ENCODE results near the gene PARP1. TPM values are rescaled to one million over a fixed set of nuclear protein-coding genes. Genes with fewer than 3 reads are reported as not detected.

PARP1 gene
- total RNA-seq, 1 experiment from 2014 or later: 157 TPM

DNA sequence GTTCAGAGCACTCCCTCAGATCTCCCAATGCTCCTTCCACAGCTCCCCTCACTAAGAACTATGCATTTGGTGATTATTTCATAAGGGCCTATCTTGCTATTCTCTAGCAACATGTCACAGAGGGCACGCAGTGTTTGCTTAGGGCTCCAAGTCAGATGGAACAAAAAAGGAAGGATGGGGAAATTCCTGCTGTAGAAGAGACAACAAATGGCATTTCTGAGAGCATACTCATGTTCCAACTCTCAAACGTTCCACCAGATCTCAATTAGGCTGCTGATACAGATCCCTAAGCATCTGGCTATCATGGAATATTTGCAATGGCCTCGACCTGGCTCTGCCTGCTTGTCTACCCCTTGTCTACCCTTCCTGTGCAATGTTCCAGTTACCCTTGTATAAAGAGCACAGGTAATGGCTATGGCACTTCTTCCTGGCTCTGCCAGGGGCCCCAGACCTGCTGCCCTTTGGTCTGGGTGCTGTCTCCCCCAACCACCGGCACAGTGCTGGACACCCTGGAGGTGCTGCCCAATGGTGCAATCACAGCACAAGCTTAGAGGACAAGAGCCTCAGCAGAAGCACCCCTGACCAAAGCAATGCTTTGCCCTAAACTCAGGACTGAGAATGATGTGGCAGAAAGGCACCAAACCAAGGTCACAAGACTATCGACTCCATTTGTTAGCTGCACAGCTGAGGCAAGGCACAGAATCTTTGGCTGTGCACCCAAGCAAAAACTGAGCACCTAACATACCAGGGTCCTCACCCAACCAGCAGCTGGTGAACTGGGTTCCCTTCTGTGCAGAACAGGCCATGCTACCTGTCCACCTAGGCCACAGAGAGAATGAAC, 3.6 kb downstream of the PARP1 start:
- Histone ChIP-seq H3K4me3 (no peak overlapping the region), H4K20me1 (ENCODE audit: insufficient read depth) (peaks cover 10% of the 10 kb centered on the region; the same call in 1 of the 2 replicates), H3K4me2 (no peak overlapping the region), H2AFZ (no peak overlapping the region), H3K27ac (no peak overlapping the region), H3K36me3 (ENCODE audit: low read depth) (0 out of 2 replicates have a peak, but pooled peaks cover 5% of the 10 kb centered on the region), H3K27me3 (ENCODE audit: insufficient read depth, low read depth) (no peaks in the 10 kb centered on the region), H3K9me2 (ENCODE audit: insufficient read depth) (no peaks in the 10 kb centered on the region), H3K4me1 (replicated peaks; ENCODE audit: insufficient read depth) (peaks cover 33% of the 10 kb centered on the region), H3F3A (ENCODE audit: insufficient read depth, low read depth) (peaks cover 13% of the 10 kb centered on the region; the same call in 1 of the 2 replicates), H3K9me3 (ENCODE audit: insufficient read depth, low read depth) (no peaks in the 10 kb centered on the region), H3K79me2 (ENCODE audit: low read depth) (peaks cover 44% of the 10 kb centered on the region)
- BruUV-seq (replicated peaks): no TSS peak
- DNase-seq: no peak
- TF ChIP-seq CTCF (conservative IDR thresholded peaks at IDR 0.05) (no peak), EZH2 (IDR thresholded peaks at IDR 0.05; ENCODE audit: low read depth) (no peak)
- CTCF ChIA-PET: interaction anchor here (0.6 to 0.7 kb wide), 3 partner anchors 205 to 994 kb away, joined by 3 to 6 read pairs (median 3); no protein-coding TSS in a partner anchor
- POLR2A ChIA-PET (ENCODE audit: unreplicated experiment): no interaction called here
- intact Hi-C loops (cut with micrococcal nuclease; ENCODE audit: unreplicated experiment): no loop called here

GRCh38 chr1:226403201-226404034, 4.5 kb downstream of the PARP1 start:
- no peaks in the 10 kb centered on the region for H3K9me3 ChIP-seq (ENCODE audit: insufficient read depth, low read depth)
- no peak overlapping the region for H3K27ac ChIP-seq
- CTCF ChIA-PET: interaction anchor here (0.6 to 0.7 kb wide), 2 partner anchors 204 to 227 kb away, joined by 3 to 6 read pairs; no protein-coding TSS in a partner anchor
- H3K4me2 ChIP-seq: no peak overlapping the region
- H4K20me1 ChIP-seq (ENCODE audit: insufficient read depth): peaks cover 10% of the 10 kb centered on the region; the same call in 1 of the 2 replicates
- H3F3A ChIP-seq (ENCODE audit: insufficient read depth, low read depth): peaks cover 13% of the 10 kb centered on the region; the same call in 1 of the 2 replicates
- H3K4me1 ChIP-seq (replicated peaks; ENCODE audit: insufficient read depth): peaks cover 31% of the 10 kb centered on the region
- 0 out of 2 replicates have a peak, but pooled peaks cover 7% of the 10 kb centered on the region for H3K36me3 ChIP-seq (ENCODE audit: low read depth)
- TF ChIP-seq CTCF (conservative IDR thresholded peaks at IDR 0.05): no peak; the same call in 1 of the 2 replicates
- no peak for TF ChIP-seq EZH2 (IDR thresholded peaks at IDR 0.05; ENCODE audit: low read depth)
- DNase-seq: no peak
- H2AFZ ChIP-seq: no peak overlapping the region
- no peaks in the 10 kb centered on the region for H3K9me2 ChIP-seq (ENCODE audit: insufficient read depth)
- intact Hi-C loops (cut with micrococcal nuclease; ENCODE audit: unreplicated experiment): no loop called here
- no peaks in the 10 kb centered on the region for H3K27me3 ChIP-seq (ENCODE audit: insufficient read depth, low read depth)
- no peak overlapping the region for H3K4me3 ChIP-seq
- H3K79me2 ChIP-seq (ENCODE audit: low read depth): peaks cover 44% of the 10 kb centered on the region
- BruUV-seq (replicated peaks): no TSS peak
- POLR2A ChIA-PET (ENCODE audit: unreplicated experiment): no interaction called here

DNA sequence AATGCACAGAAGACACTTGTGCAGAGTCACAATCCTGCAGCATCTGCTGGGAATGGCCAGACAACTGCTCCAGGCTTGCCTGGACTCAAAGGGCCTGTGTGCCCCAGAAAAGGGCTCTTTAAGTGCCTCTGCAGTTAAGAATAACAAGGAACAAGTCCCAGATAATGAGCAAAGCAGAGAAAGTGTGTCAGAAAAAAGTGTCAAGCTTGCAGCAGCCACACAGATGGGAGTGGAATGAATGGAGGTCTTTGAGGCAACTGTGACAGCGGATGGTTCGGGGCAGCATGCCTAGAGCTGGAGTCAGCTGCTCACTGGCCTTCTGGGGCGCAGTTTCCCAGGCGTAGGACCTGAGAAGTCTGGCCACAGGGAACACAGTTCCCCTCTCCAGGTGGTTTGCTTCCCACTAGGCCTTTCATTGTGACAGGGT, 5.1 kb downstream of the PARP1 start:
- H3K4me3 ChIP-seq: no peak overlapping the region
- peaks cover 28% of the 10 kb centered on the region for H3K4me1 ChIP-seq (replicated peaks; ENCODE audit: insufficient read depth)
- no peaks in the 10 kb centered on the region for H3K9me3 ChIP-seq (ENCODE audit: insufficient read depth, low read depth)
- POLR2A ChIA-PET (ENCODE audit: unreplicated experiment): no interaction called here
- H3K4me2 ChIP-seq: no peak overlapping the region
- peaks cover 10% of the 10 kb centered on the region; the same call in 1 of the 2 replicates for H4K20me1 ChIP-seq (ENCODE audit: insufficient read depth)
- CTCF ChIA-PET: no interaction called here
- peaks cover 44% of the 10 kb centered on the region for H3K79me2 ChIP-seq (ENCODE audit: low read depth)
- H3K36me3 ChIP-seq (ENCODE audit: low read depth): 0 out of 2 replicates have a peak, but pooled peaks cover 7% of the 10 kb centered on the region
- no peak overlapping the region for H2AFZ ChIP-seq
- intact Hi-C loops (cut with micrococcal nuclease; ENCODE audit: unreplicated experiment): no loop called here
- no peaks in the 10 kb centered on the region for H3K27me3 ChIP-seq (ENCODE audit: insufficient read depth, low read depth)
- no TSS peak for BruUV-seq (replicated peaks)
- no peak overlapping the region for H3K27ac ChIP-seq
- H3F3A ChIP-seq (ENCODE audit: insufficient read depth, low read depth): peaks cover 12% of the 10 kb centered on the region; the same call in 1 of the 2 replicates
- no peaks in the 10 kb centered on the region for H3K9me2 ChIP-seq (ENCODE audit: insufficient read depth)
- no peak for DNase-seq
- no peak for TF ChIP-seq EZH2 (IDR thresholded peaks at IDR 0.05; ENCODE audit: low read depth)
- TF ChIP-seq CTCF (conservative IDR thresholded peaks at IDR 0.05): no peak

All from PC-9 (cell line).